GM12878 (cell line): ENCODE measurements around the gene PCDHB6. TPM values are rescaled to one million over a fixed set of nuclear protein-coding genes. Genes with fewer than 3 reads are reported as not detected.
"Not testable (repeated sequence)": the region's sequence is repeated elsewhere in the genome, so short reads cannot be mapped to it uniquely, and the experiment has no call there.

Source experiments
- ATAC-seq: fragments of 200-7000 bp; cut with Tn5 transposase; 3 replicates; pipeline ENCODE4 v1.9.1; 2020; ENCODE audit warnings: mild to moderate bottlenecking, moderate library complexity
- BruUV-seq: library from RNA; stranded (reverse); fragments of 400-500 nt; replicated peaks from 2 replicates; lab custom pipeline; 2021; lab: Mats Ljungman, UMichigan
- CTCF ChIA-PET: fragments of 300-600 bp; sonication (Branson Sonifier 250); formaldehyde crosslinking; extraction: SDS; loops from one replicate; lab custom pipeline; 2021; ENCODE audit warnings: inconsistent platforms; lab: Yijun Ruan, JAX
- POLR2A ChIA-PET: fragments of 350-600 bp; formaldehyde crosslinking; extraction: SDS; loops from one replicate; lab custom pipeline; 2021; ENCODE audit warnings: inconsistent platforms; lab: Charles Lee
- RAD21 ChIA-PET: fragments of 300-600 bp; sonication (Branson Sonifier 250); formaldehyde crosslinking; loops from one replicate; lab custom pipeline; 2023; ENCODE audit warnings: antibody characterized with exemption; ENCODE audit not compliant: unreplicated experiment; lab: Charles Lee
- SMC1A ChIA-PET: fragments of 300-600 bp; sonication (Branson Sonifier 250); formaldehyde crosslinking; loops from one replicate; lab custom pipeline; 2023; ENCODE audit not compliant: unreplicated experiment, uncharacterized antibody; lab: Charles Lee
- DNase-seq: peaks from one replicate; pipeline ENCODE4 v3.0.0-alpha.2; 2011; ENCODE audit warnings: low read depth, low spot score
- FAIRE-seq: peaks from 3 replicates; lab custom pipeline; 2011; peaks lifted over from hg19 to GRCh38; lab: Jason Lieb, UNC
- H2AFZ ChIP-seq: 2 replicates; pipeline ENCODE4 v1.6.0; 2011; ENCODE audit warnings: low read depth, low read length, control low read depth; ENCODE audit not compliant: control insufficient read depth
- H3K27ac ChIP-seq: 2 replicates; pipeline ENCODE4 v1.5.1; 2011; ENCODE audit warnings: control low read depth; ENCODE audit not compliant: control insufficient read depth, insufficient read depth
- H3K27me3 ChIP-seq, 2 experiments: replicated peaks in 1 of 2; 2 replicates each; pipeline versions ENCODE4 v1.6.0 to v1.6.1; 2011; ENCODE audit warnings: low read length in 1 of 2; ENCODE audit not compliant: control insufficient read depth in 2 of 2, insufficient read depth in 2 of 2
- H3K36me3 ChIP-seq, 2 experiments: 2 replicates each; pipeline ENCODE4 v1.5.1; 2011; ENCODE audit warnings: low read length in 1 of 2; ENCODE audit not compliant: control insufficient read depth in 2 of 2, insufficient read depth in 2 of 2
- H3K4me1 ChIP-seq: 2 replicates; pipeline ENCODE4 v1.6.1; 2011; ENCODE audit warnings: mild to moderate bottlenecking, low read length, moderate library complexity, mixed read lengths; ENCODE audit not compliant: control insufficient read depth, insufficient read depth
- H3K4me2 ChIP-seq: 2 replicates; pipeline ENCODE4 v1.6.0; 2011; ENCODE audit warnings: control low read depth; ENCODE audit not compliant: control insufficient read depth, insufficient read depth
- H3K4me3 ChIP-seq: fragments of 200-600 bp; sonication (generic); 2 replicates; pipeline ENCODE4 v1.5.1; 2016
- H3K79me2 ChIP-seq: 2 replicates; pipeline ENCODE4 v1.6.0; 2011; ENCODE audit warnings: low read length; ENCODE audit not compliant: control insufficient read depth, insufficient read depth
- H3K9ac ChIP-seq: 2 replicates; pipeline ENCODE4 v1.8.0; 2011; ENCODE audit warnings: low read length, control low read depth, mixed read lengths; ENCODE audit not compliant: control insufficient read depth, insufficient read depth
- H3K9me3 ChIP-seq: replicated peaks from 3 replicates; pipeline ENCODE4 v1.5.1; 2011; ENCODE audit warnings: mild to moderate bottlenecking, low read length; ENCODE audit not compliant: control insufficient read depth, insufficient read depth
- H4K20me1 ChIP-seq: 2 replicates; pipeline ENCODE4 v1.6.0; 2011; ENCODE audit not compliant: control insufficient read depth, insufficient read depth
- E4F1 ChIP-seq: fragments of 450-650 bp; IDR thresholded peaks from 2 replicates; pipeline ENCODE4 v1.6.1; 2018; ENCODE audit warnings: borderline replicate concordance, mild to moderate bottlenecking; ENCODE audit not compliant: partially characterized antibody
- JUND ChIP-seq: IDR thresholded peaks from 2 replicates; pipeline ENCODE4 v1.6.1; 2012; ENCODE audit warnings: low read depth, mild to moderate bottlenecking, low read length, improper control_type of control experiment, moderate library complexity
- KDM1A ChIP-seq: fragments of 200-600 bp; sonication (generic); IDR thresholded peaks from 2 replicates; pipeline ENCODE4 v1.6.1; 2016; ENCODE audit warnings: borderline replicate concordance
- RAD21 ChIP-seq: IDR thresholded peaks from 2 replicates; pipeline ENCODE4 v1.6.1; 2011; ENCODE audit warnings: mild to moderate bottlenecking, low read depth, low read length, moderate library complexity; ENCODE audit not compliant: insufficient read depth
- SMARCA5 ChIP-seq: fragments of 450-650 bp; IDR thresholded peaks from 2 replicates; pipeline ENCODE4 v1.6.1; 2017; ENCODE audit warnings: mild to moderate bottlenecking
- ZNF622 ChIP-seq: fragments of 450-650 bp; IDR thresholded peaks from 2 replicates; pipeline ENCODE4 v1.6.1; 2017; ENCODE audit warnings: mild to moderate bottlenecking, inconsistent platforms
- ZSCAN29 ChIP-seq: fragments of 450-650 bp; IDR thresholded peaks from 2 replicates; pipeline ENCODE4 v1.6.1; 2017; ENCODE audit warnings: mild to moderate bottlenecking, moderate library complexity
- WGBS: methylation state at CpG from one replicate; pipeline ENCODE4 v1.1.6; 2016; ENCODE audit warnings: low lambda C conversion rate; ENCODE audit not compliant: insufficient replicate concordance, insufficient coverage; ENCODE audit errors: missing lambda C conversion rate; 5-methylcytosine and 5-hydroxymethylcytosine counted together
- in situ Hi-C: fragments of 300-500 bp; cut with MboI; formaldehyde crosslinking; loops from 9 replicates; pipeline ENCODE4 v1.14.3; 2018; ENCODE audit warnings: mixed read lengths
- intact Hi-C: fragments of 100-400 bp; cut with micrococcal nuclease; formaldehyde crosslinking; loops from one replicate; pipeline ENCODE4 v1.14.2; 2022; ENCODE audit not compliant: unreplicated experiment
- polyA plus RNA-seq, 11 experiments: library from polyadenylated mRNA; depleted of rRNA in 4 of 11; unstranded in 6 of 11; stranded (reverse) in 5 of 11; fragments of >200 nt; fragmentation: Nextera tagmentation in 4 of 11; fragmentation: Illumina TruSeq in 1 of 11; extraction: Ambion mirVana in 4 of 11; extraction: Trizol in 1 of 11; gene quantifications; 1 replicate in 1 of 11; 2 replicates in 10 of 11; pipeline versions ENCODE4 v1.2.1 to v1.2.3, GENCODE V29; 2011 to 2016; ENCODE audit warnings: inconsistent platforms in 2 of 11, missing spikeins in 2 of 11, low read depth in 1 of 11
- total RNA-seq, 4 experiments: library from RNA; depleted of rRNA in 3 of 4; stranded (reverse); fragments of >200 nt in 3 of 4; fragmentation: Illumina TruSeq in 1 of 4; extraction: Trizol in 1 of 4; gene quantifications; 2 replicates each; pipeline versions ENCODE4 v1.2.1 to v1.2.3, GENCODE V29; 2013 to 2021
- TF ChIP-seq, protein P1 (sequence below), 3 experiments: IDR thresholded peaks in 2 of 3; conservative IDR thresholded peaks in 1 of 3; 2 replicates each; pipeline ENCODE4 v1.5.1; 2011; ENCODE audit warnings: low read depth in 3 of 3, low read length in 3 of 3, mild to moderate bottlenecking in 3 of 3, control low read depth in 2 of 3, moderate library complexity in 2 of 3, inconsistent platforms in 1 of 3, mixed read lengths in 1 of 3; ENCODE audit not compliant: control insufficient read depth in 2 of 3, insufficient read depth in 1 of 3; ENCODE audit errors: extremely low read depth in 1 of 3

PCDHB6 gene
- total and polyA plus RNA-seq, 10 of the 15 experiments (the other 5 are each of a cell fraction or from before 2014, with no cell fraction given) = not detected

GRCh38 chr5:141192110-141192725 lies 42.4 kb downstream of the PCDHB6 start, which contains the start of gene PCDHB10:
PCDHB10 (plus strand) TSS chr5:141192353; CDS start chr5:141192553, 200 bp downstream.
- FAIRE-seq = no peak

GRCh38 chr5:141194332-141194731 lies 44.5 kb downstream of the PCDHB6 start:
- H3K9me3 ChIP-seq, H3K27ac ChIP-seq, intact Hi-C loops, H2AFZ ChIP-seq, BruUV-seq, H3K36me3 ChIP-seq, H3K4me2 ChIP-seq, H4K20me1 ChIP-seq, SMC1A ChIA-PET, H3K4me3 ChIP-seq, H3K27me3 ChIP-seq, RAD21 ChIA-PET, ATAC-seq, in situ Hi-C loops, FAIRE-seq, POLR2A ChIA-PET, H3K9ac ChIP-seq, DNase-seq, H3K4me1 ChIP-seq, H3K79me2 ChIP-seq, CTCF ChIA-PET: not testable (repeated sequence)
- WGBS = 76% methylated on average over 4 of the region's 37 CpGs

More at GRCh38 chr5:141192110-141192725, 42.4 kb downstream of the PCDHB6 start, which contains the start of gene PCDHB10:
- CTCF ChIA-PET = interaction anchor here (1.1 to 1.3 kb wide), 2 partner anchors 37 to 365 kb away, joined by 3 to 6 read pairs; no protein-coding TSS in a partner anchor
- SMC1A ChIA-PET = interaction anchor here (0.7 kb wide), 1 partner anchor 177 kb away, joined by 3 read pairs; the partner anchor contains the start of gene PCDHGB3
- Histone ChIP-seq H3K27me3 (no peaks in the 10 kb centered on the region), H3K36me3 (no peaks in the 10 kb centered on the region), H3K79me2 (no peaks in the 10 kb centered on the region), H3K9me3 (no peaks in the 10 kb centered on the region; the same call in 2 of the 3 replicates), H2AFZ (no peak within 1 kb of the TSS), H3K4me2 (no peak within 1 kb of the TSS), H3K9ac (no peak within 1 kb of the TSS), H3K27ac (no peak within 1 kb of the TSS), H4K20me1 (no peaks in the 10 kb centered on the region), H3K4me3 (no peak within 1 kb of the TSS), H3K4me1 (no peaks in the 10 kb centered on the region)
- in situ Hi-C loops (no loop called here), intact Hi-C loops (no loop called here)
- 17% methylated on average over 10 of the region's 10 CpGs for WGBS
- RAD21 ChIA-PET = no interaction called here
- DNase-seq = no peak
- no peak for ATAC-seq
- TF ChIP-seq, protein P1, sequence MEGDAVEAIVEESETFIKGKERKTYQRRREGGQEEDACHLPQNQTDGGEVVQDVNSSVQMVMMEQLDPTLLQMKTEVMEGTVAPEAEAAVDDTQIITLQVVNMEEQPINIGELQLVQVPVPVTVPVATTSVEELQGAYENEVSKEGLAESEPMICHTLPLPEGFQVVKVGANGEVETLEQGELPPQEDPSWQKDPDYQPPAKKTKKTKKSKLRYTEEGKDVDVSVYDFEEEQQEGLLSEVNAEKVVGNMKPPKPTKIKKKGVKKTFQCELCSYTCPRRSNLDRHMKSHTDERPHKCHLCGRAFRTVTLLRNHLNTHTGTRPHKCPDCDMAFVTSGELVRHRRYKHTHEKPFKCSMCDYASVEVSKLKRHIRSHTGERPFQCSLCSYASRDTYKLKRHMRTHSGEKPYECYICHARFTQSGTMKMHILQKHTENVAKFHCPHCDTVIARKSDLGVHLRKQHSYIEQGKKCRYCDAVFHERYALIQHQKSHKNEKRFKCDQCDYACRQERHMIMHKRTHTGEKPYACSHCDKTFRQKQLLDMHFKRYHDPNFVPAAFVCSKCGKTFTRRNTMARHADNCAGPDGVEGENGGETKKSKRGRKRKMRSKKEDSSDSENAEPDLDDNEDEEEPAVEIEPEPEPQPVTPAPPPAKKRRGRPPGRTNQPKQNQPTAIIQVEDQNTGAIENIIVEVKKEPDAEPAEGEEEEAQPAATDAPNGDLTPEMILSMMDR (IDR thresholded peaks at IDR 0.05 in 2 of 3, conservative IDR thresholded peaks at IDR 0.05 in 1 of 3; ENCODE audit: control insufficient read depth in 2 of 3, extremely low read depth in 1 of 3, insufficient read depth in 1 of 3, low read depth in 3 of 3, low read length in 3 of 3) = peak in 2 of 3 experiments; percentile 24 to 42; a peak in 3 of 6 replicates
- TF ChIP-seq ZNF622 = no peak
- TF ChIP-seq ZSCAN29 = no peak
- no peak for TF ChIP-seq JUND
- TF ChIP-seq RAD21 = peak; percentile 48
- no peak for TF ChIP-seq E4F1
- no peak for TF ChIP-seq KDM1A
- TF ChIP-seq SMARCA5 = no peak
- BruUV-seq = no TSS peak
- POLR2A ChIA-PET = no interaction called here
